SU-DHL-6 (cell line): ENCODE results near the gene GNG7.
"Not testable (repeated sequence)": the region's sequence is repeated elsewhere in the genome, so short reads cannot be mapped to it uniquely, and the experiment has no call there.

ENCODE experiments used
- H2AFZ ChIP-seq: fragments of 200-600 bp; sonication (generic); 2 replicates; pipeline ENCODE4 v1.6.1; 2014; ENCODE audit warnings: low read depth, mild to moderate bottlenecking, moderate library complexity, mixed read lengths, antibody characterized with exemption, low read length; ENCODE audit not compliant: severe bottlenecking
- H3F3A ChIP-seq: fragments of 200-600 bp; shearing (Covaris generic); 2 replicates; pipeline ENCODE4 v1.6.0; 2016; ENCODE audit warnings: antibody characterized with exemption, mild to moderate bottlenecking; ENCODE audit not compliant: insufficient read depth
- H3K27ac ChIP-seq: fragments of 200-600 bp; sonication (generic); 2 replicates; pipeline ENCODE4 v1.5.1; 2016; ENCODE audit warnings: low read depth, mild to moderate bottlenecking, low read length, moderate library complexity, mixed read lengths
- H3K27me3 ChIP-seq: fragments of 200-600 bp; sonication (generic), shearing (Covaris generic); 2 replicates; pipeline ENCODE4 v1.6.0; 2014; ENCODE audit warnings: mild to moderate bottlenecking, low read length
- H3K36me3 ChIP-seq: fragments of 200-600 bp; sonication (generic); 2 replicates; pipeline ENCODE4 v1.6.1; 2014; ENCODE audit warnings: mild to moderate bottlenecking, low read length, mixed read lengths
- H3K4me2 ChIP-seq: fragments of 300-600, 200-600 bp; shearing (Covaris generic), sonication (generic); 2 replicates; pipeline ENCODE4 v1.6.0; 2014; ENCODE audit warnings: low read length, low read depth, mild to moderate bottlenecking; ENCODE audit not compliant: poor library complexity, severe bottlenecking
- H3K4me3 ChIP-seq: fragments of 200-600 bp; sonication (generic); 2 replicates; pipeline ENCODE4 v1.5.1; 2014; ENCODE audit warnings: antibody characterized with exemption, low read length, mild to moderate bottlenecking, mixed read lengths; ENCODE audit not compliant: insufficient read depth, poor library complexity, severe bottlenecking
- H3K79me2 ChIP-seq: fragments of 200-600 bp; sonication (generic); 2 replicates; pipeline ENCODE4 v1.6.1; 2014; ENCODE audit warnings: mild to moderate bottlenecking, low read length, moderate library complexity; ENCODE audit not compliant: insufficient read depth
- H3K9ac ChIP-seq: fragments of 200-600 bp; sonication (generic); 2 replicates; pipeline ENCODE4 v1.7.0; 2014; ENCODE audit warnings: mild to moderate bottlenecking, low read length
- H3K9me2 ChIP-seq: fragments of 200-600 bp; sonication (generic); replicated peaks from 2 replicates; pipeline ENCODE4 v1.6.1; 2014; ENCODE audit warnings: low read length; ENCODE audit not compliant: insufficient read depth
- H3K9me3 ChIP-seq: fragments of 200-600 bp; sonication (generic); 2 replicates; pipeline ENCODE4 v1.6.1; 2014; ENCODE audit warnings: low read length, mixed read lengths; ENCODE audit not compliant: insufficient read depth
- H4K20me1 ChIP-seq: fragments of 200-600 bp; sonication (generic); 2 replicates; pipeline ENCODE4 v1.6.1; 2014; ENCODE audit warnings: low read depth, mild to moderate bottlenecking, antibody characterized with exemption, low read length, moderate library complexity, mixed read lengths
- EZH2phosphoT487 ChIP-seq: fragments of 200-600 bp; sonication (generic), shearing (Covaris generic); conservative IDR thresholded peaks from 2 replicates; pipeline ENCODE4 v1.6.1; 2018; ENCODE audit warnings: mild to moderate bottlenecking, antibody characterized with exemption, low read length, moderate library complexity, mixed read lengths
- TF ChIP-seq, protein P1 (sequence below): fragments of 200-600 bp; sonication (generic); IDR thresholded peaks from one replicate; pipeline ENCODE4 v1.5.1; 2017; ENCODE audit warnings: antibody characterized with exemption, mild to moderate bottlenecking, low read length, moderate library complexity; ENCODE audit not compliant: insufficient read depth, poor library complexity, severe bottlenecking

The GNG7 gene

GRCh38 chr19:2679439-2679838, 23.1 kb downstream of the GNG7 start:
- H3K9me2 ChIP-seq, result no peaks in the 10 kb centered on the region
- TF ChIP-seq, protein P1, sequence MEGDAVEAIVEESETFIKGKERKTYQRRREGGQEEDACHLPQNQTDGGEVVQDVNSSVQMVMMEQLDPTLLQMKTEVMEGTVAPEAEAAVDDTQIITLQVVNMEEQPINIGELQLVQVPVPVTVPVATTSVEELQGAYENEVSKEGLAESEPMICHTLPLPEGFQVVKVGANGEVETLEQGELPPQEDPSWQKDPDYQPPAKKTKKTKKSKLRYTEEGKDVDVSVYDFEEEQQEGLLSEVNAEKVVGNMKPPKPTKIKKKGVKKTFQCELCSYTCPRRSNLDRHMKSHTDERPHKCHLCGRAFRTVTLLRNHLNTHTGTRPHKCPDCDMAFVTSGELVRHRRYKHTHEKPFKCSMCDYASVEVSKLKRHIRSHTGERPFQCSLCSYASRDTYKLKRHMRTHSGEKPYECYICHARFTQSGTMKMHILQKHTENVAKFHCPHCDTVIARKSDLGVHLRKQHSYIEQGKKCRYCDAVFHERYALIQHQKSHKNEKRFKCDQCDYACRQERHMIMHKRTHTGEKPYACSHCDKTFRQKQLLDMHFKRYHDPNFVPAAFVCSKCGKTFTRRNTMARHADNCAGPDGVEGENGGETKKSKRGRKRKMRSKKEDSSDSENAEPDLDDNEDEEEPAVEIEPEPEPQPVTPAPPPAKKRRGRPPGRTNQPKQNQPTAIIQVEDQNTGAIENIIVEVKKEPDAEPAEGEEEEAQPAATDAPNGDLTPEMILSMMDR, result no peak
- no peak overlapping the region for H3K4me3 ChIP-seq
- H2AFZ ChIP-seq, result no peak overlapping the region
- H4K20me1 ChIP-seq, result no peaks in the 10 kb centered on the region
- H3F3A ChIP-seq, result no peaks in the 10 kb centered on the region; the same call in 1 of the 2 replicates
- no peaks in the 10 kb centered on the region for H3K36me3 ChIP-seq
- no peak overlapping the region for H3K4me2 ChIP-seq
- no peak overlapping the region for H3K27ac ChIP-seq
- no peaks in the 10 kb centered on the region for H3K79me2 ChIP-seq
- H3K9ac ChIP-seq, result no peak overlapping the region
- no peaks in the 10 kb centered on the region for H3K9me3 ChIP-seq
- no peaks in the 10 kb centered on the region for H3K27me3 ChIP-seq

DNA sequence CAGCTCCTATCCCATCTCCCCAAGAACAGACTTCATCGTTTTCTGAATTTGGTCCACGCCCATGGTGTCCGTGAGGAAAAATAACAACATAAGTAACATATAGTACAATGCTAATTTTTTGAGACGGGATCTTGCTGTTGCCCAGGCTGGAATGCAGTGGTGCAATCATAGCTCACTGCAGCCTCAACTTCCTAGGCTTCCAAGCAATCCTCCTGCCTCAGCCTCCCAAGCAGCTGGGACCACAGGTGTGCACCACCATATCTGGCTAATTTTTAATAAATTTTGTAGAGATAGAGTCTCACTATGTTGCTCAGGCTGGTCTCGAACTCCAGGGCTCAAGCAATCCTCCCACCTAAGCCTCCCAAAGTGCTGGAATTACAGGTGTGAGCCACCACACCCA, 23.5 kb downstream of the GNG7 start:
- not testable (repeated sequence) for H3K27ac ChIP-seq, H4K20me1 ChIP-seq, H3K36me3 ChIP-seq, H3K9ac ChIP-seq, H3F3A ChIP-seq, H3K4me3 ChIP-seq, H3K27me3 ChIP-seq, H3K9me3 ChIP-seq, H3K4me2 ChIP-seq, H3K79me2 ChIP-seq, H3K9me2 ChIP-seq, H2AFZ ChIP-seq

- H3K4me2 ChIP-seq, result no peak overlapping the region
- H3F3A ChIP-seq, result no peaks in the 10 kb centered on the region; the same call in 1 of the 2 replicates
- H3K27me3 ChIP-seq, result no peaks in the 10 kb centered on the region
- no peaks in the 10 kb centered on the region for H3K79me2 ChIP-seq
- no peak overlapping the region for H3K27ac ChIP-seq
- no peaks in the 10 kb centered on the region for H3K9me3 ChIP-seq
- no peak overlapping the region for H3K4me3 ChIP-seq
- H3K36me3 ChIP-seq, result no peaks in the 10 kb centered on the region
- no peaks in the 10 kb centered on the region for H4K20me1 ChIP-seq
- no peak overlapping the region for H3K9ac ChIP-seq
- no peak overlapping the region for H2AFZ ChIP-seq
- TF ChIP-seq, protein P1, result no peak
- no peak for TF ChIP-seq EZH2phosphoT487
- no peaks in the 10 kb centered on the region for H3K9me2 ChIP-seq
These were observed 24.3 kb downstream of the GNG7 start for GRCh38 chr19:2678044-2678671.

- no peaks in the 10 kb centered on the region for H3K79me2 ChIP-seq
- no peak for TF ChIP-seq EZH2phosphoT487
- TF ChIP-seq, protein P1, result no peak
These were observed 25.7 kb downstream of the GNG7 start for GRCh38 chr19:2676823-2677222.

More at GRCh38 chr19:2676823-2677222, 25.7 kb downstream of the GNG7 start:
- Histone ChIP-seq H3K27me3 (no peaks in the 10 kb centered on the region), H3K9me2 (no peaks in the 10 kb centered on the region), H3K27ac (no peak overlapping the region), H3K4me3 (no peak overlapping the region), H3K9ac (no peak overlapping the region), H3F3A (no peaks in the 10 kb centered on the region; the same call in 1 of the 2 replicates), H3K36me3 (no peaks in the 10 kb centered on the region), H4K20me1 (no peaks in the 10 kb centered on the region), H3K9me3 (no peaks in the 10 kb centered on the region), H2AFZ (no peak overlapping the region), H3K4me2 (no peak overlapping the region)
